ENCODE results near the gene PAX8.

The PAX8 gene

GRCh38 chr2:113167962-113168340 is 110.8 kb downstream of the PAX8 start:
- peaks cover 51% of the 10 kb centered on the region for H3K4me1 Mint-ChIP-seq (ENCODE audit: low read depth)
- H3K9me3 Mint-ChIP-seq, result peaks cover 6% of the 10 kb centered on the region
- no peaks in the 10 kb centered on the region for H3K27me3 Mint-ChIP-seq (ENCODE audit: low read depth)
- peaks cover 17% of the 10 kb centered on the region for H3K36me3 Mint-ChIP-seq (ENCODE audit: low read depth)
- peak overlapping the region; percentile 82 for H3K27ac Mint-ChIP-seq
- H3K4me3 Mint-ChIP-seq, result peak overlapping the region; percentile 59

- Mint-ChIP-seq H3K4me3 (peak overlapping the region; percentile 47), H3K36me3 (ENCODE audit: low read depth) (peaks cover 17% of the 10 kb centered on the region), H3K4me1 (ENCODE audit: low read depth) (peaks cover 51% of the 10 kb centered on the region), H3K27ac (peak overlapping the region; percentile 82), H3K27me3 (ENCODE audit: low read depth) (no peaks in the 10 kb centered on the region), H3K9me3 (peaks cover 6% of the 10 kb centered on the region)
Measured at GRCh38 chr2:113167115-113167932, 111.4 kb downstream of the PAX8 start.

GRCh38 chr2:113166187-113166645 is 112.5 kb downstream of the PAX8 start:
- H3K27me3 Mint-ChIP-seq (ENCODE audit: low read depth), result no peaks in the 10 kb centered on the region
- peaks cover 10% of the 10 kb centered on the region for H3K36me3 Mint-ChIP-seq (ENCODE audit: low read depth)
- no peak overlapping the region for H3K27ac Mint-ChIP-seq
- H3K4me3 Mint-ChIP-seq, result no peak overlapping the region
- peaks cover 3% of the 10 kb centered on the region for H3K9me3 Mint-ChIP-seq
- H3K4me1 Mint-ChIP-seq (ENCODE audit: low read depth), result peaks cover 44% of the 10 kb centered on the region

All from T-helper 1 cell treated with Interleukin-12 subunit alpha and Interleukin-12 subunit beta and Interleukin-4 antibody, amounts not matched to agents 30 μg/mL and 1 μg/mL, for 36 hours (primary cell).